Smooth muscle cell (in vitro differentiated cells): ENCODE results near the gene TMEM255B. TPM values are rescaled to one million over a fixed set of nuclear protein-coding genes. Genes with fewer than 3 reads are reported as not detected.

Experiments
- DNase-seq: peaks from one replicate; lab custom pipeline; 2025; ENCODE audit not compliant: unreplicated experiment; lab: John Stamatoyannopoulos, UW
- H2AFZ ChIP-seq: fragments of 200-600 bp; sonication (generic); 2 replicates; pipeline ENCODE4 v1.6.0; 2016; ENCODE audit warnings: antibody characterized with exemption, low read depth, mild to moderate bottlenecking
- H3F3A ChIP-seq: fragments of 200-600 bp; sonication (generic); 2 replicates; pipeline ENCODE4 v1.6.0; 2017; ENCODE audit warnings: antibody characterized with exemption, low read depth
- H3K27ac ChIP-seq: fragments of 200-600 bp; sonication (generic); 2 replicates; pipeline ENCODE4 v1.5.1; 2016; ENCODE audit warnings: low read depth, mild to moderate bottlenecking
- H3K27me3 ChIP-seq: fragments of 200-600 bp; sonication (generic); 2 replicates; pipeline ENCODE4 v1.6.1; 2016; ENCODE audit warnings: low read depth, mild to moderate bottlenecking
- H3K36me3 ChIP-seq: fragments of 200-600 bp; sonication (generic); 2 replicates; pipeline ENCODE4 v1.5.1; 2016; ENCODE audit warnings: low read depth
- H3K4me1 ChIP-seq: fragments of 200-600 bp; sonication (generic); 2 replicates; pipeline ENCODE4 v1.5.1; 2016; ENCODE audit warnings: low read depth
- H3K4me2 ChIP-seq: fragments of 200-600 bp; sonication (generic); 2 replicates; pipeline ENCODE4 v1.6.0; 2016; ENCODE audit warnings: mild to moderate bottlenecking
- H3K4me3 ChIP-seq: fragments of 200-600 bp; sonication (generic); 2 replicates; pipeline ENCODE4 v1.5.1; 2016; ENCODE audit warnings: mild to moderate bottlenecking
- H3K79me2 ChIP-seq: fragments of 200-600 bp; sonication (generic); 2 replicates; pipeline ENCODE4 v1.6.0; 2016; ENCODE audit warnings: low read depth, mild to moderate bottlenecking
- H3K9ac ChIP-seq: fragments of 200-600 bp; sonication (generic); 2 replicates; pipeline ENCODE4 v1.6.0; 2016; ENCODE audit warnings: low read depth
- H3K9me3 ChIP-seq: fragments of 200-600 bp; sonication (generic); replicated peaks from 2 replicates; pipeline ENCODE4 v1.5.1; 2016; ENCODE audit warnings: low read depth
- H4K20me1 ChIP-seq: fragments of 200-600 bp; sonication (generic); 2 replicates; pipeline ENCODE4 v1.6.0; 2016; ENCODE audit warnings: low read depth
- WGBS: methylation state at CpG from one replicate; pipeline ENCODE4 v1.1.7; 2016; ENCODE audit warnings: low lambda C conversion rate; 5-methylcytosine and 5-hydroxymethylcytosine counted together
- polyA plus RNA-seq: library from polyadenylated mRNA; unstranded; fragments of >200 nt; fragmentation: Nextera tagmentation; extraction: Ambion mirVana; gene quantifications from 2 replicates; pipeline ENCODE4 v1.2.1, GENCODE V29; 2016
- total RNA-seq: library from RNA; depleted of rRNA; stranded (reverse); fragments of >200 nt; gene quantifications from 2 replicates; pipeline ENCODE4 v1.2.3, GENCODE V29; 2014
- TF ChIP-seq, protein P1 (sequence below): fragments of 200-600 bp; sonication (generic); IDR thresholded peaks from 2 replicates; pipeline ENCODE4 v1.5.1; 2017; ENCODE audit warnings: borderline replicate concordance, mild to moderate bottlenecking, antibody characterized with exemption; ENCODE audit not compliant: insufficient read depth, poor library complexity, severe bottlenecking

The TMEM255B gene
- total and polyA plus RNA-seq, 2 experiments from 2014 or later = 0.22 to 2.1 TPM

DNA sequence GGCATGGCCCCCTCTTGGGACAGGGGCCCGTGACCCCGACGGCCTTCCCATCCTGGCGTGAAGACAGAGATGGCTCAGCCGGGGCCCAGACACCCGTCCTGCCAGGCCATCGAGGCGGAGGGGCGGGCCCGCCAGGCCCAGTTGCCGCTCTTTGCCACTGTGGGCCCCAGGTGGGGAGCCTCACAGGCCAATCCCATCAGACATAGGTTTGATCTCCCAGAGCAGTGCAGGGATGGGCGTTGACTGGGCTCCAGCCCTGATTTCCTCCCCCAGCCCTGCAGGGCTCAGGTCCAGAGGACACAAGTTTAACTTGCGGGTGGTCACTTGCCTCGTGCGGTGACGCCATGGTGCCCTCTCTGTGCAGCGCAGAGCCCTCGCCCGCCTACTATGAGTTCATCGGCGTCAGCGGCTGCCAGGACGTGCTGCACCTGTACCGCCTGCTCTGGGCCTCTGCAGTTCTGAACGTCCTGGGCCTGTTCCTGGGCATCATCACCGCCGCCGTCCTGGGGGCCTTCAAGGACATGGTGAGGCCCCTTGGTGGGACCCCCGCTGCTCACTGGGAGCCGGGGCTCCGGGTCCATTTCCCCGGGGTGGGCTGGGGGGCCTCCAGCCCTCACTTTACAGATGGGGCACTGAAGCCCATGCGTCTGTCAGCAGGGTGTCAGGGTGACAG lies 42.4 kb downstream of the TMEM255B start:
- H2AFZ ChIP-seq = no peak overlapping the region

DNA sequence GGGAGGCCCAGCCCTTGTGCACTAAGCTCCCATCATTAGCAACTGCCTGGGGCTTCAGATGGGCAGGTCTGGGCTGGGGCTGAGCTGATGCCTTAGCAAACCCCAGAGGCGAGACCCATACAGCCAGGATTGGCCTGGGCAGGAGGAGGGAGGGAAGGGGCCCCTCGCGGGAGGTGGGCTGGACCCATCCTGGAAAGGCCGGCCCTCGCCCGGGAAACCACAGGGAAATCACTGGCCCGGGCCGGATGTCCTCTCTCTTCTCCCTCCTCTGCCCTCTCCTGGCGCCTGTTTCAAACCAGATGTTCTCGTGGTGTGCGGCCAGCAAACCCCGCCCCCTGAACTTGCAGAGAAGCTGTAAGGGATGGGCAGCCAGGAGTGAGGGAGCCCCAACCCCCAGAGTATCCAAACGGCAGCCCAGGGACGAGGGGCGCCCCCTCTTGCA lies 43.1 kb downstream of the TMEM255B start:
- no peaks in the 10 kb centered on the region for H3K79me2 ChIP-seq
- H3K4me3 ChIP-seq = no peak overlapping the region
- H3K4me1 ChIP-seq = peaks cover 6% of the 10 kb centered on the region
- H3K9me3 ChIP-seq = no peaks in the 10 kb centered on the region
- H3K36me3 ChIP-seq = no peaks in the 10 kb centered on the region
- no peak overlapping the region for H3K27ac ChIP-seq
- 23% methylated on average over 14 of the region's 15 CpGs for WGBS
- no peaks in the 10 kb centered on the region for H3F3A ChIP-seq
- no peak overlapping the region for H3K9ac ChIP-seq
- H2AFZ ChIP-seq = no peak overlapping the region
- H3K4me2 ChIP-seq = peak overlapping the region; percentile 54
- TF ChIP-seq, protein P1, sequence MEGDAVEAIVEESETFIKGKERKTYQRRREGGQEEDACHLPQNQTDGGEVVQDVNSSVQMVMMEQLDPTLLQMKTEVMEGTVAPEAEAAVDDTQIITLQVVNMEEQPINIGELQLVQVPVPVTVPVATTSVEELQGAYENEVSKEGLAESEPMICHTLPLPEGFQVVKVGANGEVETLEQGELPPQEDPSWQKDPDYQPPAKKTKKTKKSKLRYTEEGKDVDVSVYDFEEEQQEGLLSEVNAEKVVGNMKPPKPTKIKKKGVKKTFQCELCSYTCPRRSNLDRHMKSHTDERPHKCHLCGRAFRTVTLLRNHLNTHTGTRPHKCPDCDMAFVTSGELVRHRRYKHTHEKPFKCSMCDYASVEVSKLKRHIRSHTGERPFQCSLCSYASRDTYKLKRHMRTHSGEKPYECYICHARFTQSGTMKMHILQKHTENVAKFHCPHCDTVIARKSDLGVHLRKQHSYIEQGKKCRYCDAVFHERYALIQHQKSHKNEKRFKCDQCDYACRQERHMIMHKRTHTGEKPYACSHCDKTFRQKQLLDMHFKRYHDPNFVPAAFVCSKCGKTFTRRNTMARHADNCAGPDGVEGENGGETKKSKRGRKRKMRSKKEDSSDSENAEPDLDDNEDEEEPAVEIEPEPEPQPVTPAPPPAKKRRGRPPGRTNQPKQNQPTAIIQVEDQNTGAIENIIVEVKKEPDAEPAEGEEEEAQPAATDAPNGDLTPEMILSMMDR = no peak
- DNase-seq = peak; percentile 39
- H3K27me3 ChIP-seq = no peaks in the 10 kb centered on the region
- H4K20me1 ChIP-seq = no peaks in the 10 kb centered on the region

More for the DNA sequence above, 42.4 kb downstream of the TMEM255B start:
- H3K27ac ChIP-seq = no peak overlapping the region
- no peak for DNase-seq
- H3K9me3 ChIP-seq = no peaks in the 10 kb centered on the region
- H3K27me3 ChIP-seq = no peaks in the 10 kb centered on the region
- peaks cover 6% of the 10 kb centered on the region for H3K4me1 ChIP-seq
- H4K20me1 ChIP-seq = no peaks in the 10 kb centered on the region
- no peaks in the 10 kb centered on the region for H3F3A ChIP-seq
- no peak overlapping the region for H3K4me3 ChIP-seq
- 94% methylated on average over 33 of the region's 33 CpGs for WGBS
- H3K4me2 ChIP-seq = no peak overlapping the region
- no peaks in the 10 kb centered on the region for H3K36me3 ChIP-seq
- H3K9ac ChIP-seq = no peak overlapping the region
- TF ChIP-seq, protein P1 = no peak
- H3K79me2 ChIP-seq = no peaks in the 10 kb centered on the region

GRCh38 chr13:113802761-113803160 lies 43.7 kb downstream of the TMEM255B start:
- peaks cover 6% of the 10 kb centered on the region for H3K4me1 ChIP-seq
- no peaks in the 10 kb centered on the region for H4K20me1 ChIP-seq
- no peak overlapping the region for H2AFZ ChIP-seq
- 88% methylated on average over 11 of the region's 25 CpGs for WGBS
- no peak overlapping the region for H3K4me2 ChIP-seq
- H3K27me3 ChIP-seq = no peaks in the 10 kb centered on the region
- TF ChIP-seq, protein P1 = no peak
- no peak overlapping the region for H3K27ac ChIP-seq
- DNase-seq = no peak
- no peak overlapping the region for H3K9ac ChIP-seq
- H3F3A ChIP-seq = no peaks in the 10 kb centered on the region
- H3K79me2 ChIP-seq = no peaks in the 10 kb centered on the region
- no peaks in the 10 kb centered on the region for H3K9me3 ChIP-seq
- H3K4me3 ChIP-seq = no peak overlapping the region
- H3K36me3 ChIP-seq = no peaks in the 10 kb centered on the region
